Psoas muscle (tissue), 8 donors: ENCODE measurements around the gene ZSWIM8. TPM values are rescaled to one million over a fixed set of nuclear protein-coding genes. Genes with fewer than 3 reads are reported as not detected.
"Not testable (repeated sequence)": the region's sequence is repeated elsewhere in the genome, so short reads cannot be mapped to it uniquely, and the experiment has no call there.

ENCODE experiments used
- ATAC-seq, 4 donors: fragments of 200-7000 bp; cut with Tn5 transposase; one replicate each; pipeline ENCODE4 v1.9.1; 2020; ENCODE audit warnings: moderate library complexity in 3 of 4, mild to moderate bottlenecking in 2 of 4
- DNase-seq, 2 donors: peaks; one replicate each; pipeline ENCODE4 v3.0.0-alpha.2; 2020
- H3K27ac ChIP-seq: fragments of 200-600 bp; one replicate; pipeline ENCODE4 v1.8.0; 2022
- H3K27me3 ChIP-seq, 3 donors: fragments of 200-600 bp in 1 of 3; one replicate each; pipeline versions ENCODE4 v1.6.1 to v1.8.0; 2013 to 2022; ENCODE audit warnings: low read length in 2 of 3, mild to moderate bottlenecking in 2 of 3, moderate library complexity in 1 of 3; ENCODE audit not compliant: insufficient read depth in 3 of 3
- H3K36me3 ChIP-seq, 2 donors: fragments of 200-600 bp in 1 of 2; one replicate each; pipeline versions ENCODE4 v1.6.1 to v1.8.0; 2013 to 2022; ENCODE audit warnings: low read depth in 1 of 2, mild to moderate bottlenecking in 1 of 2, moderate library complexity in 1 of 2; ENCODE audit not compliant: insufficient read depth in 1 of 2
- H3K4me1 ChIP-seq: fragments of 200-600 bp; one replicate; pipeline ENCODE4 v1.8.0; 2022
- H3K4me3 ChIP-seq: fragments of 200-600 bp; one replicate; pipeline ENCODE4 v1.8.0; 2022; ENCODE audit warnings: mild to moderate bottlenecking
- H3K9me3 ChIP-seq: fragments of 200-600 bp; one replicate; pipeline ENCODE4 v1.8.0; 2022
- CTCF ChIP-seq: fragments of 200-600 bp; IDR thresholded peaks from one replicate; pipeline ENCODE4 v1.8.0; 2022; ENCODE audit warnings: antibody characterized with exemption
- WGBS, 3 donors: extraction: QIAGEN DNeasy Blood & Tissue Kit; methylation state at CpG; one replicate each; pipeline versions ENCODE4 v1.1.6 to v1.1.7; 2013; 5-methylcytosine and 5-hydroxymethylcytosine counted together
- intact Hi-C, 2 donors: fragments of 100-400 bp; cut with DNase I; formaldehyde crosslinking; loops; one replicate each; pipeline versions ENCODE4 v1.11.0 to v1.14.2; 2022
- polyA plus RNA-seq, 3 donors: library from polyadenylated mRNA; stranded (reverse); fragments of 200-250 nt; gene quantifications; one replicate each; pipeline ENCODE4 v1.2.3, GENCODE V29; 2013
- total RNA-seq, 4 donors: library from RNA; stranded (reverse); fragmentation: NEBNext Ultra II Directional in 2 of 4; extraction: Animal tissue kit (Norgen Biotek cat#: 25700) in 2 of 4; gene quantifications; one replicate each; pipeline versions ENCODE4 v1.2.1 to v1.2.4, GENCODE V29; 2021 to 2023
- donor health status: healthy with polysubstance abuse.
- donor health status: DM: no; HTN: no; CAD: no; lungs with moderate emphysema.
- donor health status: Bipolar disorder and iron deficiency.
- donor health status: healthy.
- donor health status: DM: yes; HTN: yes; CAD: no.
- donor health status: DM: no; HTN: no; CAD: no.
- donor health status: DM: no; HTN: no; CAD: no.
- donor health status: DM: yes; HTN: yes; CAD: no.

Gene ZSWIM8
- total and polyA plus RNA-seq, 7 donors = 40.5 to 68.3 (median 57.2) TPM

- H3K4me3 ChIP-seq = no peak overlapping the region
- intact Hi-C loops = loop anchor here in 1 of 2 donors (2.0 kb wide), 1 partner anchor 13 kb away; no protein-coding TSS in a partner anchor
Measured at GRCh38 chr10:73793456-73793855, 8.1 kb downstream of the ZSWIM8 start.

GRCh38 chr10:73795491-73795890 lies 10.1 kb downstream of the ZSWIM8 start:
- DNase-seq, H3K27ac ChIP-seq, H3K4me1 ChIP-seq, H3K9me3 ChIP-seq, ATAC-seq, H3K27me3 ChIP-seq, H3K4me3 ChIP-seq, intact Hi-C loops: not testable (repeated sequence)
- 88 to 93% (median 92%) methylated on average over 10 of the region's 10 CpGs for WGBS, 3 donors
- H3K36me3 ChIP-seq = peaks cover 15 to 100% of the 10 kb centered on the region in 2 donors

More at GRCh38 chr10:73793456-73793855, 8.1 kb downstream of the ZSWIM8 start:
- Histone ChIP-seq H3K9me3 (no peaks in the 10 kb centered on the region), H3K4me1 (peaks cover 6% of the 10 kb centered on the region), H3K27me3 (no peaks in the 10 kb centered on the region), H3K36me3 (peaks cover 22 to 96% of the 10 kb centered on the region in 2 donors), H3K27ac (no peak overlapping the region)
- no peak for TF ChIP-seq CTCF
- DNase-seq (peak in 1 of 2 donors; percentile 35), ATAC-seq (no peak)
- WGBS, 3 donors = 85 to 89% (median 87%) methylated on average over 5 of the region's 5 CpGs

- H3K36me3 ChIP-seq = peaks cover 12 to 100% of the 10 kb centered on the region in 2 donors
- ATAC-seq, H3K4me3 ChIP-seq, H3K9me3 ChIP-seq, intact Hi-C loops, H3K27me3 ChIP-seq, H3K4me1 ChIP-seq, H3K27ac ChIP-seq: not testable (repeated sequence)
- WGBS, 3 donors = 93 to 98% (median 98%) methylated on average over 8 of the region's 8 CpGs
- peak in 1 of 2 donors; percentile 30 for DNase-seq
Measured at GRCh38 chr10:73796035-73796434, 10.6 kb downstream of the ZSWIM8 start.

GRCh38 chr10:73796766-73797165 lies 11.4 kb downstream of the ZSWIM8 start:
- WGBS, 3 donors = 77 to 81% (median 78%) methylated on average over 5 of the region's 5 CpGs
- no peak overlapping the region for H3K4me3 ChIP-seq
- H3K27ac ChIP-seq = no peak overlapping the region
- H3K36me3 ChIP-seq = peaks cover 8 to 100% of the 10 kb centered on the region in 2 donors
- no peaks in the 10 kb centered on the region for H3K4me1 ChIP-seq
- DNase-seq (peak in 1 of 2 donors; percentile 48), ATAC-seq (no peak)
- no peak for TF ChIP-seq CTCF
- intact Hi-C loops = no loop called here
- H3K27me3 ChIP-seq = no peaks in the 10 kb centered on the region
- no peaks in the 10 kb centered on the region for H3K9me3 ChIP-seq

- no peak for ATAC-seq
- H3K36me3 ChIP-seq = peaks cover 12 to 100% of the 10 kb centered on the region in 2 donors
- H3K9me3 ChIP-seq = no peaks in the 10 kb centered on the region
- H3K27ac ChIP-seq = no peak overlapping the region
- 81 to 91% (median 85%) methylated on average over 19 of the region's 19 CpGs for WGBS, 3 donors
- no peak for TF ChIP-seq CTCF
- H3K4me3 ChIP-seq = no peak overlapping the region
- H3K4me1 ChIP-seq = no peaks in the 10 kb centered on the region
- intact Hi-C loops = no loop called here
- DNase-seq = peak in 1 of 2 donors; percentile 45
- no peaks in the 10 kb centered on the region for H3K27me3 ChIP-seq
Measured at GRCh38 chr10:73797324-73798025, 12.1 kb downstream of the ZSWIM8 start.
